K562 (cell line): ENCODE measurements around the gene CNOT1.

ENCODE experiments used
- ATF2 ChIP-seq: sonication (generic); formaldehyde crosslinking; IDR thresholded peaks from 2 replicates; pipeline ENCODE4 v1.8.1; 2022; ENCODE audit warnings: missing genetic modification reagents
- CTCF ChIP-seq, 3 experiments: IDR thresholded peaks in 2 of 3; conservative IDR thresholded peaks in 1 of 3; 2 replicates each; pipeline ENCODE4 v1.5.1; 2011 to 2012; ENCODE audit warnings: low read length in 3 of 3, mild to moderate bottlenecking in 3 of 3, control low read depth in 2 of 3, improper control_type of control experiment in 1 of 3, inconsistent platforms in 1 of 3, low read depth in 1 of 3, mixed read lengths in 1 of 3, moderate library complexity in 1 of 3; ENCODE audit not compliant: insufficient read depth in 2 of 3
- ETV6 ChIP-seq, 3 experiments: fragments of 150-350 bp in 1 of 3; sonication (generic) in 1 of 3; formaldehyde crosslinking in 1 of 3; IDR thresholded peaks; 2 replicates each; pipeline versions ENCODE4 v1.6.1 to v1.8.0; 2014 to 2022; ENCODE audit warnings: borderline replicate concordance in 2 of 3, low read depth in 2 of 3, antibody characterized with exemption in 1 of 3, low read length in 1 of 3, mild to moderate bottlenecking in 1 of 3, missing genetic modification reagents in 1 of 3

GRCh38 chr16:58507195-58507962 is 122.2 kb downstream of the CNOT1 start:
- TF ChIP-seq ATF2 (CRISPR knock-in tag), result no peak
- 0 out of 6 replicates have a peak, but pooled peaks of 1 of the 3 experiments have one; percentile 26 for TF ChIP-seq CTCF (IDR thresholded peaks at IDR 0.05 in 2 of 3, conservative IDR thresholded peaks at IDR 0.05 in 1 of 3; ENCODE audit: insufficient read depth in 2 of 3, low read depth in 1 of 3, low read length in 3 of 3)
- no peak for TF ChIP-seq ETV6 (IDR thresholded peaks at IDR 0.05; ENCODE audit: borderline replicate concordance in 1 of 2, low read depth in 2 of 2, low read length in 1 of 2)
- no peak for TF ChIP-seq ETV6 (CRISPR knock-in tag; IDR thresholded peaks at IDR 0.05; ENCODE audit: borderline replicate concordance)
